ENCODE measurements around the gene CDH4. TPM values are rescaled to one million over a fixed set of nuclear protein-coding genes. Genes with fewer than 3 reads are reported as not detected.

Gene CDH4
- total RNA-seq, 4 donors from 2014 or later, result 0.71 to 4.2 (median 2.9) TPM

DNA sequence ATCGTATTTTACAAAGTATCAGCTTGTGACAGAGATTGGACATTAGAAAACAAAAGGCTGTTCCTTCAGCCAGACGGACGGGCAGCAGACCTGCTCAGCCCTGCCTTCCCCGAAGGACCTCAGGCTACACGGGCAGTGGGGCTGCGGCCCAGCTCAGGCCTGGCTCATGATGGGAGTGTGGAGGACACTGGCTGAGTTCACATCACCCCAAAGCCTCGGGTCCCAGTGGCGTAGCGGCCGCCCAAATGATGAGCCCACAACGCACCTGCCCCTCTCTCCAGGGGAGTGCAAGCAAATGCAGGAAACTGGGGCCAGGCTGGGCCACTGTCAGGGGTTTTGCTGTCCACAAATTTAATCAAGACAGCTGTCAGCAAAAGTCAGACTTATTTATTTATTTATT is 456.8 kb downstream of the CDH4 start:
- WGBS, 2 donors, result 90 to 94% methylated on average over 11 of the region's 11 CpGs
- intact Hi-C loops (cut with DNase I; ENCODE audit: low total_unique reads), result no loop called here
- no peak overlapping the region for H3K4me3 ChIP-seq (ENCODE audit: low read depth, poor library complexity, severe bottlenecking)
- no peak for TF ChIP-seq POLR2A (IDR thresholded peaks at IDR 0.05)
- TF ChIP-seq, protein P1, sequence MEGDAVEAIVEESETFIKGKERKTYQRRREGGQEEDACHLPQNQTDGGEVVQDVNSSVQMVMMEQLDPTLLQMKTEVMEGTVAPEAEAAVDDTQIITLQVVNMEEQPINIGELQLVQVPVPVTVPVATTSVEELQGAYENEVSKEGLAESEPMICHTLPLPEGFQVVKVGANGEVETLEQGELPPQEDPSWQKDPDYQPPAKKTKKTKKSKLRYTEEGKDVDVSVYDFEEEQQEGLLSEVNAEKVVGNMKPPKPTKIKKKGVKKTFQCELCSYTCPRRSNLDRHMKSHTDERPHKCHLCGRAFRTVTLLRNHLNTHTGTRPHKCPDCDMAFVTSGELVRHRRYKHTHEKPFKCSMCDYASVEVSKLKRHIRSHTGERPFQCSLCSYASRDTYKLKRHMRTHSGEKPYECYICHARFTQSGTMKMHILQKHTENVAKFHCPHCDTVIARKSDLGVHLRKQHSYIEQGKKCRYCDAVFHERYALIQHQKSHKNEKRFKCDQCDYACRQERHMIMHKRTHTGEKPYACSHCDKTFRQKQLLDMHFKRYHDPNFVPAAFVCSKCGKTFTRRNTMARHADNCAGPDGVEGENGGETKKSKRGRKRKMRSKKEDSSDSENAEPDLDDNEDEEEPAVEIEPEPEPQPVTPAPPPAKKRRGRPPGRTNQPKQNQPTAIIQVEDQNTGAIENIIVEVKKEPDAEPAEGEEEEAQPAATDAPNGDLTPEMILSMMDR (IDR thresholded peaks at IDR 0.05), result no peak
- no peak for DNase-seq (ENCODE audit: low spot score in 2 of 2)

DNA sequence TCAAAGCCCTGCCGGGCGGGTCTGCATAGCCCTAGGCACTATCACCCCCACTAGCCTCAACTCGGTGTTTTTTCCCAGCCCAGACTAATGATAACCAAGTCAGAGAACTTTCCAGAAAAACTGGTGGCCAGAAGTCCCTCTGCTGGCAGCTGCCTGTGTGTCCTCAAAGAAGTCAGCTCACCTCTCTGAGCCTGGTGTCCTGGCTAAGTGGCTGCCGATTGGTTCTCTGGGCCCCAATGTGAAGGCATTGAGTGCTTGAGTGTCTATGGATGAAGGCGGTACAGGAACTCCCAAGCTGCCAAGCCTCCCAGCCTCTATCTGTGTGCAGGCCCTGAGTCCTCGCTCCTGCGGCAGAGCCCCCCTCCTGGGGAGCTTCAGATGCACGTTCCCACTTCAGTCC is 458.0 kb downstream of the CDH4 start:
- intact Hi-C loops (cut with DNase I; ENCODE audit: low total_unique reads), result no loop called here
- 71 to 76% methylated on average over 8 of the region's 8 CpGs for WGBS, 2 donors
- TF ChIP-seq, protein P1 (IDR thresholded peaks at IDR 0.05), result no peak
- TF ChIP-seq POLR2A (IDR thresholded peaks at IDR 0.05), result no peak
- H3K4me3 ChIP-seq (ENCODE audit: low read depth, poor library complexity, severe bottlenecking), result no peak overlapping the region
- no peak for DNase-seq (ENCODE audit: low spot score in 2 of 2)

DNA sequence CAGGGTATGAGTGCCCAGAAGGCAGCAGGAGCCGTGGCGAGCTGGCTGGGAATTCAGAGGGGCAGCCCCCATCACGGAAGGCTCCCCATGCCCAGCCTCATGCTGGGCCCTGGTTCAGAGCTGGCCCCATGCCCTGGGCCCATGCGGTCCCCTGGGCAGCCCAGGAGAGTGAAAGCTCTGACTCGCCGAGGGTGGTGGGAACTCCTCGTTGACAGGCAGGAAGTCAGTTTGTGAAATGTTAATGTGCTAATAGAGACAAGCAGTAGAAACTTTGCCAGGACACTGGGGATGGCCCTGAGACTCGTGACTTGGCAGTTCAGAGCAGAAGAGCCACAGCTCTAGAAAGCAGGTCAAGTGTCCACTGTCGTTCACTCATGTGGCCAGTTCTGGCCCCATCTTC is 460.6 kb downstream of the CDH4 start:
- TF ChIP-seq, protein P1 (IDR thresholded peaks at IDR 0.05), result no peak
- TF ChIP-seq POLR2A (IDR thresholded peaks at IDR 0.05), result no peak
- no peak overlapping the region for H3K4me3 ChIP-seq (ENCODE audit: low read depth, poor library complexity, severe bottlenecking)
- DNase-seq (ENCODE audit: low spot score in 2 of 2), result no peak
- intact Hi-C loops (cut with DNase I; ENCODE audit: low total_unique reads), result no loop called here
- WGBS, 2 donors, result 40 to 42% methylated on average over 9 of the region's 9 CpGs

DNA sequence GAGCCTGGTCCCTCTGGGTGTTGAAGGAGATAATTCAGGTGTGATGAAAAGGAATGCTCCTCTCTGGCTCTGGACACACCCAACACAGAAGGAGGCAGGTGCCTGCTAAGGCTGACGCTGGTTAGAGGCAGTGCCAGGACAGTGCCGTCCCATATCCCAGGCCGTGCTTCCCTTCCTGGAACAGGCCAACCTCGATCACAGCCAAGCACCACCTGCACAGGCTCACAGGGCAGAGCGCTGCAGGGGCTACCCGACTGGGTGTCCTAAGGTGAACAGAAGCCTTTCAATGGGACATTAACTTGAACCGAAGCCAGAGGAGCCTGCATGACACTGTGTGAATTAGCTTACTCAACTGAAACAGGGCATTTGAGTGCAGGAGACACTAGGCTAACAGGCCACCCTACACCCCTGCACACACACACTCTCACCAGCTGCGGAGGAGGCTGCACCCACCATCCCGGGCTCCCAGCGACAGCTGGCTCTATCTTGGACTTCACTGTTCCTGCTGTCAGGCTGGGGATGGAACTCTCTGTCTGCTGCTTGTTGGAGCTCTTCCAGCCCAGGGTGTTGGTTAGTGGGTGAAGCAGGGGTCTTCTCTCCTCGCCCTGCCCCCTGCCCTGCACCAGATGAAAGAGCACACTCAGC is 466.4 kb downstream of the CDH4 start:
- no peak for TF ChIP-seq POLR2A (IDR thresholded peaks at IDR 0.05)
- TF ChIP-seq, protein P1 (IDR thresholded peaks at IDR 0.05), result no peak
- H3K4me3 ChIP-seq (ENCODE audit: low read depth, poor library complexity, severe bottlenecking), result no peak overlapping the region
- WGBS, 2 donors, result 63 to 65% methylated on average over 9 to 11 of the region's 11 CpGs
- no peak for DNase-seq (ENCODE audit: low spot score in 2 of 2)
- intact Hi-C loops (cut with DNase I; ENCODE audit: low total_unique reads), result no loop called here

DNA sequence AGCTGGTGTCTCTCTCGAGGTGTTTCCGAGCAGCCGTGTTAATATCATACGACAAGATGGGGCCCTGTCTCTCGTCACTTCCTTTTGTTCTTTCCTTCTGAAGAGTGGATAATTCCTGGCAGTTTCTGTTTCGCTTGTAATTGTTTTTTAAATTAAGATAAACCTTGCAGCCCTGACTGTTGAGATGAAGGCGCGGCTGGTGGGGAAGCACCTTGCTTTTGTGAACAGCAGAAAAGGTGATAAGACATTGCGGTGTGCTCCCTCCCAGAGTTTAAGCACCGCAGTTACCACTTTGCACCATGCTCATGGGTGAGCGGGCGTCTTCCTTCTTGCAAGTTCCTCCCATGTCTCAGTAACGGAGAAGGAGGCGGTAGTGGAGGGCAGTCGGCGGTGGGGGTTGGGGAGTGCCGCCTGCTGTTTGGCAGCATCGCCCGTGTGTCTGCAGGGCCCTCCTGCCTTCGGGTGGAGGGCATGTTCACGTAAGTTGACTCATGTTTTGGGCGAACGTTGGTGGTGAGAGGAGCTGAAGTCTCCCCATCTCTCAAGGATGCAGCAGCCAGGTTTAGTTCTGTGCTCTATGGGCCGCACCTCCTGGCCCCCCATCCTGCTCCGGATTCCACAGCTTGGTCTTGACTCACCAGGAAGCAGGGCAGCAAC is 467.8 kb downstream of the CDH4 start:
- DNase-seq (ENCODE audit: low spot score in 2 of 2), result no peak
- intact Hi-C loops (cut with DNase I; ENCODE audit: low total_unique reads), result no loop called here
- TF ChIP-seq, protein P1 (IDR thresholded peaks at IDR 0.05), result no peak
- TF ChIP-seq POLR2A (IDR thresholded peaks at IDR 0.05), result no peak
- WGBS, 2 donors, result 36 to 43% methylated on average over 25 of the region's 25 CpGs
- no peak overlapping the region for H3K4me3 ChIP-seq (ENCODE audit: low read depth, poor library complexity, severe bottlenecking)
